Measurements from ENCODE around the gene BZW1. TPM values are rescaled to one million over a fixed set of nuclear protein-coding genes. Genes with fewer than 3 reads are reported as not detected.

BZW1 gene
- polyA plus RNA-seq, 1 of the 3 experiments (the other 2 are of a cell fraction) = 131 TPM

GRCh38 chr2:200871151-200871550 lies 59.4 kb downstream of the BZW1 start:
- 78% methylated on average over 3 of the region's 3 CpGs for WGBS (ENCODE audit: low lambda C conversion rate)
- Histone ChIP-seq H3K4me2 (no peak overlapping the region), H4K20me1 (ENCODE audit: insufficient read depth) (no peaks in the 10 kb centered on the region), H3K79me2 (ENCODE audit: insufficient read depth) (no peaks in the 10 kb centered on the region), H3K36me3 (replicated peaks in 1 of 2; ENCODE audit: control insufficient read depth in 1 of 2, insufficient read depth in 2 of 2, low read length in 1 of 2) (peaks cover 14 to 41% of the 10 kb centered on the region in 2 experiments), H3K9me2 (no peaks in the 10 kb centered on the region), H3K4me1 (ENCODE audit: control insufficient read depth in 1 of 2, insufficient read depth in 2 of 2, low read depth in 1 of 2, low read length in 1 of 2) (peaks cover 0 to 5% of the 10 kb centered on the region in 2 experiments; a peak in 1 of 4 replicates), H2AFZ (ENCODE audit: low read depth) (no peak overlapping the region), H3K4me3 (ENCODE audit: low read depth in 2 of 2, low read length in 1 of 2) (no peak overlapping the region), H3F3A (replicated peaks; ENCODE audit: insufficient read depth) (peaks cover 30% of the 10 kb centered on the region), H3K27ac (ENCODE audit: low read depth in 2 of 2, low read length in 1 of 2) (no peak overlapping the region), H3K9ac (no peak overlapping the region), H3K27me3 (ENCODE audit: insufficient read depth) (no peaks in the 10 kb centered on the region), H3K9me3 (no peaks in the 10 kb centered on the region)
- DNase-seq = no peak
- ChIA-PET POLR2A (no interaction called here), CTCF (no interaction called here)
- TF ChIP-seq EP300 (IDR thresholded peaks at IDR 0.05; ENCODE audit: borderline replicate concordance in 1 of 2, low read depth in 1 of 2, low read length in 1 of 2) (no peak), GABPA (IDR thresholded peaks at IDR 0.05; ENCODE audit: low read depth) (no peak), FOXJ3 (CRISPR knock-in tag; IDR thresholded peaks at IDR 0.05) (no peak), NRF1 (IDR thresholded peaks at IDR 0.05; ENCODE audit: low read depth, low read length) (no peak), SMC3 (IDR thresholded peaks at IDR 0.05; ENCODE audit: low read depth, low read length) (no peak), YY1 (IDR thresholded peaks at IDR 0.05; ENCODE audit: low read depth) (no peak), MXI1 (IDR thresholded peaks at IDR 0.05; ENCODE audit: low read depth, low read length) (no peak), FOXM1 (IDR thresholded peaks at IDR 0.05; ENCODE audit: low read depth) (no peak), RXRA (IDR thresholded peaks at IDR 0.05; ENCODE audit: borderline replicate concordance, low read depth) (no peak), RAD21 (IDR thresholded peaks at IDR 0.05; ENCODE audit: low read length) (no peak), POLR2AphosphoS5 (IDR thresholded peaks at IDR 0.05; ENCODE audit: low read depth, low read length) (no peak)
- TF ChIP-seq, protein P1, sequence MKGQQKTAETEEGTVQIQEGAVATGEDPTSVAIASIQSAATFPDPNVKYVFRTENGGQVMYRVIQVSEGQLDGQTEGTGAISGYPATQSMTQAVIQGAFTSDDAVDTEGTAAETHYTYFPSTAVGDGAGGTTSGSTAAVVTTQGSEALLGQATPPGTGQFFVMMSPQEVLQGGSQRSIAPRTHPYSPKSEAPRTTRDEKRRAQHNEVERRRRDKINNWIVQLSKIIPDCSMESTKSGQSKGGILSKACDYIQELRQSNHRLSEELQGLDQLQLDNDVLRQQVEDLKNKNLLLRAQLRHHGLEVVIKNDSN (IDR thresholded peaks at IDR 0.05; ENCODE audit: borderline replicate concordance, low read depth) = no peak
- TF ChIP-seq, protein P2, sequence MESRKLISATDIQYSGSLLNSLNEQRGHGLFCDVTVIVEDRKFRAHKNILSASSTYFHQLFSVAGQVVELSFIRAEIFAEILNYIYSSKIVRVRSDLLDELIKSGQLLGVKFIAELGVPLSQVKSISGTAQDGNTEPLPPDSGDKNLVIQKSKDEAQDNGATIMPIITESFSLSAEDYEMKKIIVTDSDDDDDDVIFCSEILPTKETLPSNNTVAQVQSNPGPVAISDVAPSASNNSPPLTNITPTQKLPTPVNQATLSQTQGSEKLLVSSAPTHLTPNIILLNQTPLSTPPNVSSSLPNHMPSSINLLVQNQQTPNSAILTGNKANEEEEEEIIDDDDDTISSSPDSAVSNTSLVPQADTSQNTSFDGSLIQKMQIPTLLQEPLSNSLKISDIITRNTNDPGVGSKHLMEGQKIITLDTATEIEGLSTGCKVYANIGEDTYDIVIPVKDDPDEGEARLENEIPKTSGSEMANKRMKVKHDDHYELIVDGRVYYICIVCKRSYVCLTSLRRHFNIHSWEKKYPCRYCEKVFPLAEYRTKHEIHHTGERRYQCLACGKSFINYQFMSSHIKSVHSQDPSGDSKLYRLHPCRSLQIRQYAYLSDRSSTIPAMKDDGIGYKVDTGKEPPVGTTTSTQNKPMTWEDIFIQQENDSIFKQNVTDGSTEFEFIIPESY (IDR thresholded peaks at IDR 0.05; ENCODE audit: borderline replicate concordance, low read depth) = no peak
- TF ChIP-seq, protein P3, sequence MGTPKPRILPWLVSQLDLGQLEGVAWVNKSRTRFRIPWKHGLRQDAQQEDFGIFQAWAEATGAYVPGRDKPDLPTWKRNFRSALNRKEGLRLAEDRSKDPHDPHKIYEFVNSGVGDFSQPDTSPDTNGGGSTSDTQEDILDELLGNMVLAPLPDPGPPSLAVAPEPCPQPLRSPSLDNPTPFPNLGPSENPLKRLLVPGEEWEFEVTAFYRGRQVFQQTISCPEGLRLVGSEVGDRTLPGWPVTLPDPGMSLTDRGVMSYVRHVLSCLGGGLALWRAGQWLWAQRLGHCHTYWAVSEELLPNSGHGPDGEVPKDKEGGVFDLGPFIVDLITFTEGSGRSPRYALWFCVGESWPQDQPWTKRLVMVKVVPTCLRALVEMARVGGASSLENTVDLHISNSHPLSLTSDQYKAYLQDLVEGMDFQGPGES (IDR thresholded peaks at IDR 0.05; ENCODE audit: low read depth, low read length) = no peak
- TF ChIP-seq, protein P4, sequence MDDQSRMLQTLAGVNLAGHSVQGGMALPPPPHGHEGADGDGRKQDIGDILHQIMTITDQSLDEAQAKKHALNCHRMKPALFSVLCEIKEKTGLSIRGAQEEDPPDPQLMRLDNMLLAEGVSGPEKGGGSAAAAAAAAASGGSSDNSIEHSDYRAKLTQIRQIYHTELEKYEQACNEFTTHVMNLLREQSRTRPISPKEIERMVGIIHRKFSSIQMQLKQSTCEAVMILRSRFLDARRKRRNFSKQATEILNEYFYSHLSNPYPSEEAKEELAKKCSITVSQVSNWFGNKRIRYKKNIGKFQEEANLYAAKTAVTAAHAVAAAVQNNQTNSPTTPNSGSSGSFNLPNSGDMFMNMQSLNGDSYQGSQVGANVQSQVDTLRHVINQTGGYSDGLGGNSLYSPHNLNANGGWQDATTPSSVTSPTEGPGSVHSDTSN (IDR thresholded peaks at IDR 0.05) = no peak
